H1 (cell line): ENCODE results near the gene OBSCN. TPM values are rescaled to one million over a fixed set of nuclear protein-coding genes. Genes with fewer than 3 reads are reported as not detected.

Experiments used
- ATF3 ChIP-seq: IDR thresholded peaks from 2 replicates; pipeline ENCODE4 v1.6.1; 2011; ENCODE audit warnings: low read depth, mild to moderate bottlenecking, low read length; ENCODE audit not compliant: insufficient read depth
- CBX8 ChIP-seq: fragments of 300-800, 300-1000 bp; sonication (generic); IDR thresholded peaks from 2 replicates; pipeline ENCODE4 v1.7.1; 2016; ENCODE audit warnings: low read depth, low read length, borderline replicate concordance
- CHD2 ChIP-seq: IDR thresholded peaks from 2 replicates; pipeline ENCODE4 v1.6.1; 2012; ENCODE audit warnings: low read length, improper control_type of control experiment
- GABPA ChIP-seq: IDR thresholded peaks from 2 replicates; pipeline ENCODE4 v1.6.1; 2011; ENCODE audit warnings: mild to moderate bottlenecking, low read length, moderate library complexity, borderline replicate concordance; ENCODE audit not compliant: insufficient read depth
- SIX5 ChIP-seq: IDR thresholded peaks from 2 replicates; pipeline ENCODE4 v1.6.1; 2011; ENCODE audit warnings: mild to moderate bottlenecking, low read depth, low read length
- ZNF274 ChIP-seq: IDR thresholded peaks from 2 replicates; pipeline ENCODE4 v1.7.0; 2012; ENCODE audit warnings: low read length, borderline replicate concordance; ENCODE audit errors: extremely low read depth
- polyA plus RNA-seq, 7 experiments: library from polyadenylated mRNA; depleted of rRNA in 3 of 7; stranded (reverse) in 5 of 7; unstranded in 2 of 7; fragments of >200 nt in 5 of 7; fragments of 200-250 nt in 2 of 7; gene quantifications; 1 replicate in 5 of 7; 2 replicates in 1 of 7; 4 replicates in 1 of 7; pipeline versions ENCODE4 v1.2.1 to v1.2.3, GENCODE V29; 2011 to 2013; ENCODE audit warnings: missing spikeins in 2 of 7, mixed read lengths in 2 of 7
- total RNA-seq: library from RNA; stranded (reverse); fragmentation: NEBNext Ultra II Directional; extraction: Animal tissue kit (Norgen Biotek cat#: 25700); gene quantifications from 2 replicates; pipeline ENCODE4 v1.2.1, GENCODE V29; 2021

OBSCN gene
- total and polyA plus RNA-seq, 2 of the 8 experiments (the other 6 are each of a cell fraction or from before 2014, with no cell fraction given) = 7.5 to 28.4 TPM

- TF ChIP-seq GABPA (no peak), CHD2 (no peak), ATF3 (no peak), SIX5 (no peak), ZNF274 (no peak), CBX8 (no peak)
Measured at GRCh38 chr1:228370941-228371740, 163.3 kb downstream of the OBSCN start (continued).
